ENCODE data around the gene ZNF469. TPM values are rescaled to one million over a fixed set of nuclear protein-coding genes. Genes with fewer than 3 reads are reported as not detected.

The ZNF469 gene
- polyA plus RNA-seq, 3 donors: 0.02 to 0.16 (median 0.10) TPM

GRCh38 chr16:88366032-88366703 is 16.6 kb upstream of the ZNF469 start:
- H3K27ac Mint-ChIP-seq: no peak overlapping the region
- peaks cover 0 to 12% (median 5%) of the 10 kb centered on the region in 7 donors for H3K9me3 Mint-ChIP-seq
- no peak for DNase-seq
- H3K4me1 ChIP-seq (ENCODE audit: control insufficient read depth in 1 of 2, insufficient read depth in 2 of 2, low read length in 2 of 2): no peaks in the 10 kb centered on the region
- no peak overlapping the region for H3K9ac ChIP-seq (ENCODE audit: insufficient read depth, low read length, poor library complexity, severe bottlenecking)
- no peak overlapping the region for H3K27ac ChIP-seq (ENCODE audit: low read depth in 1 of 2, low read length in 2 of 2)
- H3K4me3 Mint-ChIP-seq: no peak overlapping the region
- no peak overlapping the region for H2AFZ ChIP-seq (ENCODE audit: insufficient read depth, low read depth, low read length, poor library complexity, severe bottlenecking)
- H3K4me2 ChIP-seq (replicated peaks; ENCODE audit: extremely low read depth, low read length, poor library complexity, severe bottlenecking): no peak overlapping the region
- H3K27me3 ChIP-seq (ENCODE audit: control insufficient read depth in 2 of 2, insufficient read depth in 2 of 2, low read length in 2 of 2): peaks cover 0 to 2% of the 10 kb centered on the region in 2 donors
- H3K4me3 ChIP-seq (replicated peaks in 1 of 3; ENCODE audit: low read depth in 2 of 3, low read length in 3 of 3): no peak overlapping the region
- no peaks in the 10 kb centered on the region for H4K20me1 ChIP-seq (ENCODE audit: insufficient read depth, low read length)
- H3K36me3 Mint-ChIP-seq: no peaks in the 10 kb centered on the region
- TF ChIP-seq CTCF (IDR thresholded peaks at IDR 0.05): no peak
- H3K27me3 Mint-ChIP-seq (ENCODE audit: low read depth in 3 of 3): peaks cover 5 to 10% (median 8%) of the 10 kb centered on the region in 3 donors
- intact Hi-C loops (cut with micrococcal nuclease): no loop called here
- H3K79me2 ChIP-seq (ENCODE audit: insufficient read depth, low read length): no peaks in the 10 kb centered on the region
- 73% methylated on average over 4 of the region's 4 CpGs for WGBS (ENCODE audit: insufficient coverage)
- no peaks in the 10 kb centered on the region for H3K36me3 ChIP-seq (replicated peaks in 1 of 2; ENCODE audit: control insufficient read depth in 1 of 2, insufficient read depth in 2 of 2, low read length in 2 of 2)
- no peaks in the 10 kb centered on the region for H3K9me3 ChIP-seq (replicated peaks in 1 of 2; ENCODE audit: control insufficient read depth in 1 of 2, insufficient read depth in 1 of 2, low read length in 2 of 2)
- H3K4me1 Mint-ChIP-seq: no peaks in the 10 kb centered on the region

GRCh38 chr16:88366704-88367047 is 16.1 kb upstream of the ZNF469 start:
- Histone ChIP-seq H3K9me3 (replicated peaks in 1 of 2; ENCODE audit: control insufficient read depth in 1 of 2, insufficient read depth in 1 of 2, low read length in 2 of 2) (no peaks in the 10 kb centered on the region), H3K36me3 (replicated peaks in 1 of 2; ENCODE audit: control insufficient read depth in 1 of 2, insufficient read depth in 2 of 2, low read length in 2 of 2) (no peaks in the 10 kb centered on the region), H3K9ac (ENCODE audit: insufficient read depth, low read length, poor library complexity, severe bottlenecking) (no peak overlapping the region), H3K27me3 (ENCODE audit: control insufficient read depth in 2 of 2, insufficient read depth in 2 of 2, low read length in 2 of 2) (peaks cover 0 to 2% of the 10 kb centered on the region in 2 donors), H4K20me1 (ENCODE audit: insufficient read depth, low read length) (no peaks in the 10 kb centered on the region), H3K4me3 (replicated peaks in 1 of 3; ENCODE audit: low read depth in 2 of 3, low read length in 3 of 3) (no peak overlapping the region), H3K4me2 (replicated peaks; ENCODE audit: extremely low read depth, low read length, poor library complexity, severe bottlenecking) (no peak overlapping the region), H2AFZ (ENCODE audit: insufficient read depth, low read depth, low read length, poor library complexity, severe bottlenecking) (no peak overlapping the region), H3K79me2 (ENCODE audit: insufficient read depth, low read length) (no peaks in the 10 kb centered on the region), H3K27ac (ENCODE audit: low read depth in 1 of 2, low read length in 2 of 2) (no peak overlapping the region), H3K4me1 (ENCODE audit: control insufficient read depth in 1 of 2, insufficient read depth in 2 of 2, low read length in 2 of 2) (no peaks in the 10 kb centered on the region)
- Mint-ChIP-seq H3K27ac (no peak overlapping the region), H3K9me3 (peaks cover 0 to 12% (median 5%) of the 10 kb centered on the region in 7 donors), H3K4me1 (no peaks in the 10 kb centered on the region), H3K36me3 (no peaks in the 10 kb centered on the region), H3K27me3 (ENCODE audit: low read depth in 3 of 3) (peaks cover 5 to 10% (median 8%) of the 10 kb centered on the region in 3 donors), H3K4me3 (no peak overlapping the region)
- DNase-seq: no peak
- WGBS (ENCODE audit: insufficient coverage): 97% methylated on average over 4 of the region's 4 CpGs
- intact Hi-C loops (cut with micrococcal nuclease): no loop called here
- no peak for TF ChIP-seq CTCF (IDR thresholded peaks at IDR 0.05)

Measured in CD14-positive monocyte (primary cell).